Left colon (tissue), 2 donors: Measurements from ENCODE around the gene ZMYND15. TPM values are rescaled to one million over a fixed set of nuclear protein-coding genes. Genes with fewer than 3 reads are reported as not detected.
A peak's percentile ranks its signal among the peaks of the same experiment; 100 is the strongest.

Experiments used
- ATAC-seq: fragments of 200-7000 bp; cut with Tn5 transposase; one replicate; pipeline ENCODE4 v1.9.1; 2020; ENCODE audit warnings: mild to moderate bottlenecking, moderate library complexity
- DNase-seq, 2 donors: peaks; one replicate each; pipeline ENCODE4 v3.0.0-alpha.2; 2020
- intact Hi-C, 2 donors: fragments of 100-400 bp; cut with DNase I in 1 of 2; cut with micrococcal nuclease in 1 of 2; formaldehyde crosslinking; loops; one replicate each; pipeline versions ENCODE4 v1.11.2 to v1.14.0; 2022; cut with DNase I, micrococcal nuclease
- total RNA-seq, 2 donors: library from RNA; stranded (reverse); fragmentation: NEBNext Ultra II Directional; extraction: Animal tissue kit (Norgen Biotek cat#: 25700); gene quantifications; one replicate each; pipeline ENCODE4 v1.2.1, GENCODE V29; 2021
- donor health status: DM: no; HTN: no; CAD: no.
- donor health status: DM: yes; HTN: yes; CAD: no.

ZMYND15 gene
- total RNA-seq, 2 donors from 2014 or later, result 1.1 to 1.9 TPM

- intact Hi-C loops, result loop anchor here in 1 of 2 donors (10.0 kb wide), 1 partner anchor 46 kb away; the partner anchor contains the start of genes GLTPD2 and VMO1
- peak; percentile 73 for ATAC-seq
Measured at GRCh38 chr17:4738136-4739121, 1.2 kb upstream of the ZMYND15 start.

GRCh38 chr17:4740025-4740351 is 355 bp downstream of the ZMYND15 start:
- ATAC-seq (no peak), DNase-seq (no peak)
- intact Hi-C loops, result no loop called here

More at GRCh38 chr17:4738136-4739121, 1.2 kb upstream of the ZMYND15 start:
- DNase-seq, result peak in 1 of 2 donors; percentile 51

GRCh38 chr17:4740584-4740983 is 951 bp downstream of the ZMYND15 start:
- DNase-seq (no peak), ATAC-seq (no peak)
- intact Hi-C loops, result no loop called here

GRCh38 chr17:4741544-4741943 is 1.9 kb downstream of the ZMYND15 start:
- no peak for ATAC-seq
- intact Hi-C loops, result no loop called here
- no peak for DNase-seq

GRCh38 chr17:4742133-4742532 is 2.5 kb downstream of the ZMYND15 start:
- DNase-seq (no peak), ATAC-seq (no peak)
- intact Hi-C loops, result no loop called here

- intact Hi-C loops, result no loop called here
- DNase-seq (no peak), ATAC-seq (peak; percentile 10)
Measured at GRCh38 chr17:4742629-4743028, 3.0 kb downstream of the ZMYND15 start.

- ATAC-seq (no peak), DNase-seq (no peak)
- intact Hi-C loops, result no loop called here
Measured at GRCh38 chr17:4743216-4743615, 3.6 kb downstream of the ZMYND15 start.

GRCh38 chr17:4743898-4744297 is 4.3 kb downstream of the ZMYND15 start:
- intact Hi-C loops, result no loop called here
- DNase-seq (no peak), ATAC-seq (no peak)

GRCh38 chr17:4744999-4745969 is 5.7 kb downstream of the ZMYND15 start:
- ATAC-seq (no peak), DNase-seq (no peak)

GRCh38 chr17:4747847-4748246 is 8.2 kb downstream of the ZMYND15 start:
- DNase-seq (no peak), ATAC-seq (no peak)
- intact Hi-C loops, result no loop called here

More at GRCh38 chr17:4744999-4745969, 5.7 kb downstream of the ZMYND15 start:
- intact Hi-C loops, result no loop called here

- ATAC-seq (no peak), DNase-seq (no peak)
- intact Hi-C loops, result no loop called here
Measured at GRCh38 chr17:4748686-4749085, 9.1 kb downstream of the ZMYND15 start.

- intact Hi-C loops, result no loop called here
- no peak for ATAC-seq
- no peak for DNase-seq
Measured at GRCh38 chr17:4750606-4751005, 11.0 kb downstream of the ZMYND15 start.

- DNase-seq (no peak), ATAC-seq (no peak)
- intact Hi-C loops, result no loop called here
Measured at GRCh38 chr17:4751932-4752331, 12.3 kb downstream of the ZMYND15 start.

GRCh38 chr17:4753392-4753791 is 13.8 kb downstream of the ZMYND15 start:
- no peak for ATAC-seq
- intact Hi-C loops, result no loop called here
- no peak for DNase-seq

- DNase-seq (no peak), ATAC-seq (peak; percentile 82)
- intact Hi-C loops, result no loop called here
Measured at GRCh38 chr17:4759776-4760236, 20.2 kb downstream of the ZMYND15 start.

GRCh38 chr17:4764595-4764994 is 25.0 kb downstream of the ZMYND15 start:
- no peak for ATAC-seq
- intact Hi-C loops, result no loop called here

GRCh38 chr17:4766201-4766600 is 26.6 kb downstream of the ZMYND15 start:
- no peak for DNase-seq
- intact Hi-C loops, result no loop called here
- ATAC-seq, result no peak

More at GRCh38 chr17:4764595-4764994, 25.0 kb downstream of the ZMYND15 start:
- DNase-seq, result no peak

- intact Hi-C loops, result no loop called here
- DNase-seq, result no peak
- ATAC-seq, result no peak
Measured at GRCh38 chr17:4766723-4767122, 27.1 kb downstream of the ZMYND15 start.

GRCh38 chr17:4768298-4768697 is 28.7 kb downstream of the ZMYND15 start:
- no peak for ATAC-seq
- no peak for DNase-seq
- intact Hi-C loops, result no loop called here
